ENCODE measurements around the gene PYGM.

PYGM gene

GRCh38 chr11:64801561-64802369 lies 42.0 kb upstream of the PYGM start:
- no peak for DNase-seq (ENCODE audit: low read depth, low spot score)
- TF ChIP-seq SUZ12 (IDR thresholded peaks at IDR 0.05; ENCODE audit: extremely low read depth, insufficient read depth, insufficient read length), result no peak
- TF ChIP-seq YY1 (IDR thresholded peaks at IDR 0.05; ENCODE audit: insufficient read depth, insufficient read length), result no peak
- TF ChIP-seq ZNF274 (IDR thresholded peaks at IDR 0.05; ENCODE audit: low read depth, low read length), result no peak
- no peaks in the 10 kb centered on the region for H3K27me3 ChIP-seq (ENCODE audit: insufficient read depth, insufficient read length)
- H3K4me1 ChIP-seq (ENCODE audit: insufficient read depth, insufficient read length), result peaks cover 30% of the 10 kb centered on the region
- no peaks in the 10 kb centered on the region for H3K9me3 ChIP-seq (ENCODE audit: insufficient read depth, low read length)
- H3K9ac ChIP-seq (ENCODE audit: insufficient read length, low read depth), result peak overlapping the region; percentile 76
- no peak overlapping the region for H3K4me3 ChIP-seq (ENCODE audit: insufficient read length, low read depth)
- H3K36me3 ChIP-seq (ENCODE audit: insufficient read depth, insufficient read length, low read length), result peaks cover 52% of the 10 kb centered on the region

- DNase-seq (ENCODE audit: low read depth, low spot score), result no peak
- no peaks in the 10 kb centered on the region for H3K9me3 ChIP-seq (ENCODE audit: insufficient read depth, low read length)
- no peak for TF ChIP-seq ZNF274 (IDR thresholded peaks at IDR 0.05; ENCODE audit: low read depth, low read length)
- TF ChIP-seq SUZ12 (IDR thresholded peaks at IDR 0.05; ENCODE audit: extremely low read depth, insufficient read depth, insufficient read length), result no peak
- TF ChIP-seq YY1 (IDR thresholded peaks at IDR 0.05; ENCODE audit: insufficient read depth, insufficient read length), result no peak
- no peaks in the 10 kb centered on the region for H3K27me3 ChIP-seq (ENCODE audit: insufficient read depth, insufficient read length)
- no peak overlapping the region for H3K9ac ChIP-seq (ENCODE audit: insufficient read length, low read depth)
- H3K36me3 ChIP-seq (ENCODE audit: insufficient read depth, insufficient read length, low read length), result peaks cover 51% of the 10 kb centered on the region
- H3K4me1 ChIP-seq (ENCODE audit: insufficient read depth, insufficient read length), result peaks cover 28% of the 10 kb centered on the region
- no peak overlapping the region for H3K4me3 ChIP-seq (ENCODE audit: insufficient read length, low read depth)
Measured at GRCh38 chr11:64801158-64801464, 41.3 kb upstream of the PYGM start.

GRCh38 chr11:64800303-64801157 lies 40.8 kb upstream of the PYGM start:
- no peak for DNase-seq (ENCODE audit: low read depth, low spot score)
- Histone ChIP-seq H3K4me1 (ENCODE audit: insufficient read depth, insufficient read length) (peaks cover 26% of the 10 kb centered on the region), H3K36me3 (ENCODE audit: insufficient read depth, insufficient read length, low read length) (peaks cover 50% of the 10 kb centered on the region), H3K27me3 (ENCODE audit: insufficient read depth, insufficient read length) (no peaks in the 10 kb centered on the region), H3K4me3 (ENCODE audit: insufficient read length, low read depth) (no peak overlapping the region), H3K9me3 (ENCODE audit: insufficient read depth, low read length) (no peaks in the 10 kb centered on the region), H3K9ac (ENCODE audit: insufficient read length, low read depth) (peak overlapping the region; percentile 2)
- no peak for TF ChIP-seq YY1 (IDR thresholded peaks at IDR 0.05; ENCODE audit: insufficient read depth, insufficient read length)
- TF ChIP-seq SUZ12 (IDR thresholded peaks at IDR 0.05; ENCODE audit: extremely low read depth, insufficient read depth, insufficient read length), result no peak
- TF ChIP-seq ZNF274 (IDR thresholded peaks at IDR 0.05; ENCODE audit: low read depth, low read length), result no peak

- Histone ChIP-seq H3K36me3 (ENCODE audit: insufficient read depth, insufficient read length, low read length) (peaks cover 43% of the 10 kb centered on the region), H3K9ac (ENCODE audit: insufficient read length, low read depth) (no peak overlapping the region), H3K9me3 (ENCODE audit: insufficient read depth, low read length) (no peaks in the 10 kb centered on the region), H3K4me1 (ENCODE audit: insufficient read depth, insufficient read length) (peaks cover 26% of the 10 kb centered on the region), H3K27me3 (ENCODE audit: insufficient read depth, insufficient read length) (no peaks in the 10 kb centered on the region), H3K4me3 (ENCODE audit: insufficient read length, low read depth) (no peak overlapping the region)
- TF ChIP-seq SUZ12 (IDR thresholded peaks at IDR 0.05; ENCODE audit: extremely low read depth, insufficient read depth, insufficient read length) (no peak), ZNF274 (IDR thresholded peaks at IDR 0.05; ENCODE audit: low read depth, low read length) (no peak), YY1 (IDR thresholded peaks at IDR 0.05; ENCODE audit: insufficient read depth, insufficient read length) (no peak)
- DNase-seq (ENCODE audit: low read depth, low spot score), result no peak
Measured at GRCh38 chr11:64799623-64800302, 40.0 kb upstream of the PYGM start.

- H3K4me3 ChIP-seq (ENCODE audit: insufficient read length, low read depth), result no peak overlapping the region
- no peak overlapping the region for H3K9ac ChIP-seq (ENCODE audit: insufficient read length, low read depth)
- no peak for TF ChIP-seq SUZ12 (IDR thresholded peaks at IDR 0.05; ENCODE audit: extremely low read depth, insufficient read depth, insufficient read length)
- TF ChIP-seq ZNF274 (IDR thresholded peaks at IDR 0.05; ENCODE audit: low read depth, low read length), result no peak
- TF ChIP-seq YY1 (IDR thresholded peaks at IDR 0.05; ENCODE audit: insufficient read depth, insufficient read length), result no peak
- H3K4me1 ChIP-seq (ENCODE audit: insufficient read depth, insufficient read length), result peaks cover 21% of the 10 kb centered on the region
- no peaks in the 10 kb centered on the region for H3K9me3 ChIP-seq (ENCODE audit: insufficient read depth, low read length)
- H3K27me3 ChIP-seq (ENCODE audit: insufficient read depth, insufficient read length), result no peaks in the 10 kb centered on the region
- H3K36me3 ChIP-seq (ENCODE audit: insufficient read depth, insufficient read length, low read length), result peaks cover 38% of the 10 kb centered on the region
- no peak for DNase-seq (ENCODE audit: low read depth, low spot score)
Measured at GRCh38 chr11:64799256-64799622, 39.5 kb upstream of the PYGM start.

- Histone ChIP-seq H3K36me3 (ENCODE audit: insufficient read depth, insufficient read length, low read length) (peaks cover 34% of the 10 kb centered on the region), H3K4me3 (ENCODE audit: insufficient read length, low read depth) (no peak overlapping the region), H3K9me3 (ENCODE audit: insufficient read depth, low read length) (no peaks in the 10 kb centered on the region), H3K27me3 (ENCODE audit: insufficient read depth, insufficient read length) (no peaks in the 10 kb centered on the region), H3K4me1 (ENCODE audit: insufficient read depth, insufficient read length) (peaks cover 9% of the 10 kb centered on the region), H3K9ac (ENCODE audit: insufficient read length, low read depth) (no peak overlapping the region)
- TF ChIP-seq ZNF274 (IDR thresholded peaks at IDR 0.05; ENCODE audit: low read depth, low read length) (no peak), YY1 (IDR thresholded peaks at IDR 0.05; ENCODE audit: insufficient read depth, insufficient read length) (no peak), SUZ12 (IDR thresholded peaks at IDR 0.05; ENCODE audit: extremely low read depth, insufficient read depth, insufficient read length) (no peak)
- DNase-seq (ENCODE audit: low read depth, low spot score), result no peak
Measured at GRCh38 chr11:64796757-64797541, 37.2 kb upstream of the PYGM start.
